T-helper 1 cell (primary cell): ENCODE data around the gene DEFB131A.
A peak's percentile ranks its signal among the peaks of the same experiment; 100 is the strongest.
"Not testable (repeated sequence)": the region's sequence is repeated elsewhere in the genome, so short reads cannot be mapped to it uniquely, and the experiment has no call there.

Experiments used
- DNase-seq, 5 donors: peaks; one replicate each; pipeline ENCODE4 v3.0.0-alpha.2; 2012 to 2020
- total RNA-seq, 4 donors: gene quantifications; one replicate each; lab custom pipeline; 2026; lab: John Stamatoyannopoulos, UW

Gene DEFB131A
- 0 reads per million in 4 donors for total RNA-seq

- not testable (repeated sequence) for DNase-seq
These were observed at the start of gene DEFB131A for GRCh38 chr4:9444114-9444513. TSS of gene DEFB131A (plus strand) at chr4:9444414. CDS start at chr4:9444534, 120 bp downstream.

DNA sequence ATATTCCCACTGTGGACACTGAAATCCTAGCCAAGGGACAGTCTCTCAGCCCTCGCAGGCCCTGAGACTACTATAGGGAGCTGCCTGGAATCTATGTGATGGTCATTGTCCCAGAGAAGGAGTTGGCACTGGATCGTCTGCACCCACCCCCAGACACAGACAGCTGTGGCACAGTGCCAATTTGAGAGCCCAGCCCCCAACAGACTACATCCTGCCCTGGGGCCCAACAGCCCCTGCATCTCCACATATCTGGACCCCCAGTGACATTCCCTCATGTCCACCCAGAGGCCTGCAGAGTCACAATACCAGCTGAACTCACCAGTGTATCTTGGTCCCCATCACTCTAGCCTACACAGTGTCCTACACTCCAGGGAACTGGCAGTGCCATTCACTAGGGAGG lies 38.4 kb upstream of the DEFB131A start:
- DNase-seq = not testable (repeated sequence)

DNA sequence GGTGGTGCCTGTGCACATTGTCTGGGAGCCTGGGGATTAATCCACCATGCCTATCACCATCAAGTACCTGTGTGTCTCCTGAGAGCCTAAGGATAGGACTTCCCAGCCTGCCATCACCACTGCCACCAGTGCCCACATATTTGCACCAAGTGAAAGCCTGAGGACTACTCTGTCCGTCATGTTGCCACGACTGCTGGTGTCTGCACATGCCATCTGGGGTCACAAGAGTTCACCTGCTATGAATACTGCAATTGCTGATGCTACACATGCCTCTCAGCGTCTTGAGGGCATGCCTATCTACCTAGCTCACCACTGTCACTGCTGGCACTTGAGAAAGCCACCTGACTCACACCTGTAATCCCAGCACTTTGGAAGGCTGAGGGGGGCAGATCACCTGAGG lies 37.7 kb upstream of the DEFB131A start:
- DNase-seq = not testable (repeated sequence)

DNA sequence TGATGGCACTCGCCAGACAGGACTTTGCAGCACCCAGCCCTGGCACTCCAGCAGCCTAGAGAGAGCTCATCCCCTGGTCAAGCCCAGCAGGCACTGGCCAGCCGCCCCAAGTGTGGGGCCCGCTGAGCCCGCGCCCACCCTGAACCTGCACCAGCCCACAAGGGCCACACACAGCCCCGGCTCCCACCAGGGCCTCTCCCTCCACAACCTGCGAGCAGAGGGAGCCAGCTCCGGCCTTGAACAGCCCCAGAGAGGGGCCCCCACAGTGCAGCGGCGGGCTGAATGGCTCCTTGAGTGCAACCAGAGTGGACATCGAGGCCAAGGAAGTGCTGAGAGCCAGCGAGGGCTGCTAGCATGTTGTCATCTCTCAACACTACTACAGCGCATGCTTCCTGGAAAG lies 34.4 kb upstream of the DEFB131A start:
- DNase-seq = peak in 1 of 5 donors; percentile 12

- DNase-seq = not testable (repeated sequence)
These were observed 22.2 kb upstream of the DEFB131A start for GRCh38 chr4:9421884-9422455.

- DNase-seq = not testable (repeated sequence)
These were observed 18.3 kb upstream of the DEFB131A start for GRCh38 chr4:9425916-9426315.

DNA sequence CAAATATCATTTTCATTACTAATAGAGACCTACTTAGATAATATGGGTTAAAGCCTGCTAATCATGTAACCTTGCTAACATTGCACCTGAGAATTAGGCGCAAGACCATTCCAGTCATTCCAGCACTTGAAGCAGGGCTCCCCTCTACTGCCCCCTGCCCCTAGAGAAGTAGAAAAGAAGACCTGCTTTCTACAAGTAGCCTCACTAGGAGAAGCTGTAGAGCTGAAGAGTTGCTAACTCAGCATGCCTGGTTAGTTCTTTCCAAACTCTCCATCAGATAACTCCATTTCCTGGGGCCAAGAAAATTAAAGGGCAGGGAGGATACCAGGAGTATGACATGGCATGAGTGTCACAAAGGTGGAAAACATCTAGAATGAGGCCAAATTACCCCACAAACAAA lies 14.2 kb upstream of the DEFB131A start:
- not testable (repeated sequence) for DNase-seq

DNA sequence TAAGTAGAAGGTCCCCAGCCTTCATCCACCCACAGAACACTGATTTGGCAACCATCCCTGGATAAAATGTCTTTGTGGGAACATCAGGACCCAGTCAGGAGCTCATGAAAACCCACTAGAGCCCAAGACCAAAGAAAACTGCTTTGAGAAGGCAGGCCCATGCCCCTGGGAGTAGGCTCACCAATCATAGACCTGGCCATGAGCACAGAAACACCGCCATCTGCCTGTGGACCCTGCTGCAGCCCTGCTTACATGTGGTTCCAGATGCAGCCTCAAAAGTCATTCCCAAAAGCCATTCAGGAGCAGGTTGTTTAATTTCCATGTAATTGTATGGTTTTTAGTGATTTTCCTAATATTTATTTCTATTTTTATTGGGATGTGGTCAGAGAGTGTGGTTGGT lies 10.9 kb upstream of the DEFB131A start:
- not testable (repeated sequence) for DNase-seq

- DNase-seq = not testable (repeated sequence)
These were observed 7.5 kb upstream of the DEFB131A start for GRCh38 chr4:9436728-9437127.

- not testable (repeated sequence) for DNase-seq
These were observed 1.9 kb upstream of the DEFB131A start for GRCh38 chr4:9442355-9442754.

DNA sequence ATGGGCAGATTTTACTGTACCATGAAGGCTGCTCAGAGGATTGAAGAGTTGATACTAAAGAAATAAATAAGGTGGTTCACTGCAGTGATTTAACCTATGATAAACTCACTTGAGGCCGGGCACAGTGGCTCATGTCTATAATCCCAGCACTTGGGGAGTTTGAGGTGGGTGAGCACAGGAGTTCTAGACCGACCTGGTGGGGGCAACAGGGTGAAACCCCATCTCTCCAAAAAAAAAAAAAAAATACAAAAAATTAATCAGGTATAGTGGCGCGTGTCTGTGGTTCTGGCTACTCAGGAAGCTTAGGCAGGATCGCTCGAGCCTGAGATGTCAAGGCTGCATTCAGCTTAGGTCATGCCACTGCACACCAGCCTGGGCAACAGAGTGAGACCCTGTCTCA lies 467 bp downstream of the DEFB131A start:
- not testable (repeated sequence) for DNase-seq

GRCh38 chr4:9452251-9452650 lies 8.0 kb downstream of the DEFB131A start:
- not testable (repeated sequence) for DNase-seq

DNA sequence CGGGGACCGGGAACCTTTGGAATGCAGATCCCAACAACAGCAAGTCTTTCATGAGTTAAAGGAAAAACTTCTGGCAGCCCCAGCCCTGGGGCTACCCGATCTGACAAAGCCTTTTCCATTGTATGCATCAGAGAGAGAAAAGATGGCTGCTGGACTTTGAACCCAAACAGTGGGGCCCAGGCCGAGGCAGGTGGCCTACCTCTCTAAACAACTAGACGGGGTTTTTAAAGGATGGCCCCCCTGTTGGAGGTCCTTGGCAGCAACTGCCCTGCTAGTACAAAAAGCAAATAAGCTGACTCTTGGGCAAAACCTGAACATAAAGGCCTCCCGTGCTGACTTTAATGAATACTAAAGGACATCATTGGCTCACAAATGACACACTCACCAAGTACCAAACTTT lies 10.1 kb downstream of the DEFB131A start:
- DNase-seq = not testable (repeated sequence)

DNA sequence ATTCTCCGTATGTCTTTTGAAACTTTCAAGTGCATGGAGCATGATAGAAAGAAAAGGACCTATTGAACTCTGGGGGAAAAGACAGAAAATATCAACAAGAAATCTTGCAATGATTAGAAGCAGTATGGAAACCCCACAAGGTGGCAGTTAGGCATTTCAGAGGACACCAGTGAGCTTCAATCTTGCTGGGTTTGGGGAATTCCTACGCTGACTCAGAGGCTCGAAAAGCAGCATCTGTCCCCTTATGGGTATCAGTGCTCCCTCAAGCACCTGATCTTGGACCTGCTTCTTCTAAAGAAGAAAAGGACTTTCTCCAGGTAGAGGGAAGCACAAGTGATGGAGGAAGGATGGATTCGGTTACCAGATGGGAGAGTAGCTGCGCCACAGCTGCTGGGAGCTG lies 10.8 kb downstream of the DEFB131A start:
- peak in 1 of 5 donors; percentile 5 for DNase-seq

- DNase-seq = not testable (repeated sequence)
These were observed 35.3 kb downstream of the DEFB131A start for GRCh38 chr4:9479466-9479865.

DNA sequence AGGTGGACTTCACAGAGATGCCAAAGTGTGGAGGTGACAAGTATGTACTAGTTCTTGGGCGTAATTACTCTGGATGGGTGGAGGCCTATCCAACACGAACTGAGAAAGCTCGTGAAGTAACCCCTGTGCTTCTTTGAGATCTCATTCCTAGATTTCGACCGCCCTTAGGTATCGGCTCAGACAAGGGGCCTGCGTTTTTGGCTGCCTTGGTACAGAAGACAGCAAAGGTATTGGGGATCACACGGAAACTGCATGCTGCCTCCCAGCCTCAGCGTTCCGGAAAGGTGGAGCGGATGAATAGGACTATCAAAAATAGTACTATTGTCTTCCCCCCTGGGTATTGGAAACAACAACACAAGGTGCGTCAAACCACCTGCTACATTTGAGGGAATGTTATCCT lies 35.9 kb downstream of the DEFB131A start:
- not testable (repeated sequence) for DNase-seq

- DNase-seq = not testable (repeated sequence)
These were observed 38.7 kb downstream of the DEFB131A start for GRCh38 chr4:9482871-9483270.

- not testable (repeated sequence) for DNase-seq
These were observed 39.5 kb downstream of the DEFB131A start for GRCh38 chr4:9483682-9484081.

DNA sequence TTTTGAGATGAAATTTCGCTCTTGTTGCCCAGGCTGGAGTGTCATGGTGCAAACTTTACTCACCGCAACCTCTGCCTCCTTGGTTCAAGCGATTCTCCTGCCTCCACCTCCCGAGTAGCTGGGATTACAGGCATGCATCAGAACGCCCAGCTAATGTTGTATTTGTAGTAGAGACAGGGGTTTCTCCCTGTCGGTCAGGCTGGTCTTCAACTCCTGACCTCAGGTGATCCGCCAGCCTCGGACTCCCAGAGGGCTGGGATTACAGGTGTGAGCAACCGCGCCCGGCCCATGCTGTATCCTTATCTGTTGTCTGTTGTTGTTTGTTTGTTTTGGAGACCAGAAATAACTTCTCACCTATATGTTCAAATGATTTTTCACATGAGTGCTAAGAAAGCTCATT lies 42.7 kb downstream of the DEFB131A start:
- not testable (repeated sequence) for DNase-seq

GRCh38 chr4:9488796-9489195 lies 44.6 kb downstream of the DEFB131A start:
- not testable (repeated sequence) for DNase-seq

GRCh38 chr4:9490496-9490895 lies 46.3 kb downstream of the DEFB131A start:
- not testable (repeated sequence) for DNase-seq

DNA sequence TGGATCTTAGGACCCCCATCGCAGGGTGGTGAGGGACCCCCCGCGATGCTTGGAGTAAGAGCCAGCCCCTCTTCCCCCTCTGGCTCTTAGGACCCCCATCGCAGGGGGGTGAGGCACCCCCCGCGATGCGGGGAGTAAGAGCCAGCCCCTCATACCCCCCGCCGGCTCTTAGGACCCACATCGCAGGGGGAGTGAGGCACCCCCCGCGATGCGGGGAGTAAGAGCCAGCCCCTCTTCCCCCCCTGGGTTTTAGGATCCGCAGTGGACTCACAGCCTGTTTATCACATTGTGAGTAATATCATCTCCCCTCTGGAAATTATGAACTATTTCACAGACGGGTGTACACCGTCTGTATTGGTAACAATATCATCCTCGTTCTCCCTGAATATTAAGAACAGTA lies 46.8 kb downstream of the DEFB131A start:
- DNase-seq = not testable (repeated sequence)

DNA sequence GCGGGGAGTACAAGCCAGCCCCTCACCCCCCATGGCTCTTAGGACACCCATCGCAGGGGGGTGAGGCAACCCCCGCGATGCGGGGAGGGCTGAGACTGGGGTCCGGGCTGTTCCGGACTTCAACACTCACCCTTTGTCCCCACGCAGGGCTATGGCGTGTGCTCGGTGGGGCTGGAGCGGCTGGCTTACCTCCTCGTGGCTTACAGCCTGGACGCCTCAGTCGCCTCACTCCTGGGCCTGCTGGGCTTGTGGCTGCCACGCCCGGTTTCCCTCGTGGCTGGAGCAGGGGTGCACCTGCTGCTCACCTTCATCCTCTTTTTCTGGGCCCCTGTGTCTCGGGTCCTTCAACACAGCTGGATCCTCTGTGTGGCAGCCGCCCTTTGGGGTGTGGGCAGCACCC lies 49.4 kb downstream of the DEFB131A start:
- DNase-seq = not testable (repeated sequence)

GRCh38 chr4:9494256-9495035 lies 50.2 kb downstream of the DEFB131A start:
- DNase-seq = not testable (repeated sequence)
